Measurements from ENCODE around the gene SELENON. TPM values are rescaled to one million over a fixed set of nuclear protein-coding genes. Genes with fewer than 3 reads are reported as not detected.

Gene SELENON
- total RNA-seq, 4 donors from 2014 or later, result 26.0 to 57.3 (median 53.6) TPM

GRCh38 chr1:25809929-25810328 is 9.9 kb downstream of the SELENON start:
- no peak for ATAC-seq (ENCODE audit: low FRiP score)
- no peak for DNase-seq (ENCODE audit: low spot score)
- TF ChIP-seq CTCF (IDR thresholded peaks at IDR 0.05), result no peak

- TF ChIP-seq CTCF (IDR thresholded peaks at IDR 0.05), result peak in 1 of 3 donors; percentile 79
- DNase-seq (ENCODE audit: low spot score) (peak; percentile 65), ATAC-seq (ENCODE audit: low FRiP score) (no peak)
Observed at GRCh38 chr1:25810341-25811299, 10.6 kb downstream of the SELENON start.

- TF ChIP-seq CTCF (IDR thresholded peaks at IDR 0.05), result no peak
- DNase-seq (ENCODE audit: low spot score) (no peak), ATAC-seq (ENCODE audit: low FRiP score) (no peak)
Observed at GRCh38 chr1:25811384-25812082, 11.5 kb downstream of the SELENON start.

GRCh38 chr1:25813071-25813733 is 13.2 kb downstream of the SELENON start:
- no peak for ATAC-seq (ENCODE audit: low FRiP score)
- no peak for TF ChIP-seq CTCF (IDR thresholded peaks at IDR 0.05)
- DNase-seq (ENCODE audit: low spot score), result no peak

- ATAC-seq (ENCODE audit: low FRiP score), result no peak
- no peak for TF ChIP-seq CTCF (IDR thresholded peaks at IDR 0.05)
- no peak for DNase-seq (ENCODE audit: low spot score)
Observed at GRCh38 chr1:25813734-25814471, 13.9 kb downstream of the SELENON start.

- DNase-seq (ENCODE audit: low spot score) (no peak), ATAC-seq (ENCODE audit: low FRiP score) (no peak)
- no peak for TF ChIP-seq CTCF (IDR thresholded peaks at IDR 0.05)
Observed at GRCh38 chr1:25814549-25815087, 14.6 kb downstream of the SELENON start.

All from omental fat pad (tissue), 4 donors.